ENCODE measurements around the gene C2.

The C2 gene

DNA sequence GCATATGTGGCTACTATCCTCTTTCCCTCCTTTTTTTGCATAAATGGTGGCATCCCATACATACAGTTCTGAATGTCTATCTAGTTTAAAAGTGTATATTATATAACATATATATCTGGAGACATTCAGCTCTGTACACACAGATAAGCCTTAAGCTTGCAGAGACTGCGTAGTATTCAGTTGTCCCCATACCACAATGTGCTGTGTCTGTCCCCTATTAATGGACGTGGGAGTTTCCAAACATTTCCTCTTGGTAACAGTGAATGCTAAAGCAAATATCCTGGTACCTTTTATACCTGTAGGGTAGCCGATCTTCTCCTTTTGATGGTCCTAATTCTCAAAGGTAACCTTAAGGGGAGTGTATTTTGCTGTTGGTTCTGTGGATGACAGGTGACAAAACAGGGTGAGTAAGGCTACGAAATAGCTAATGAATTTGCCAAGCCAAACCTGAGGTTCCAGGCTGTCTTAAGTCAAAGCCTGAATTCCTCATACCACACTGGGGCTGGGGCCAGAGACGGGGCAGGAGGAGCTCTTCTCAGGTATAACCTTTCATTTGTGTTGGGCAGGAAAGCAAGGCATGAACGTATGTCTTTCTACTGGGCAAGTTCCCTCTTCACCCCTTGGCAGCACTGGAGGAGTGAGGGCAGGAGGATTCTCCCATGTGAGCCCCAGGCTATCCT is 7.8 kb upstream of the C2 start:
- Histone ChIP-seq H3K79me2 (no peaks in the 10 kb centered on the region), H3K36me3 (ENCODE audit: control insufficient read depth, insufficient read depth, low read length) (no peaks in the 10 kb centered on the region), H3K4me3 (ENCODE audit: low read depth, low read length) (no peak overlapping the region), H3K4me2 (ENCODE audit: low read length) (no peak overlapping the region), H3K27me3 (ENCODE audit: control insufficient read depth, insufficient read depth, low read length) (no peaks in the 10 kb centered on the region), H3K9me3 (ENCODE audit: control insufficient read depth, low read length) (no peaks in the 10 kb centered on the region), H3K27ac (no peak overlapping the region), H3K4me1 (no peaks in the 10 kb centered on the region), H3K9ac (no peak overlapping the region), H2AFZ (no peak overlapping the region)
- TF ChIP-seq, protein P1, sequence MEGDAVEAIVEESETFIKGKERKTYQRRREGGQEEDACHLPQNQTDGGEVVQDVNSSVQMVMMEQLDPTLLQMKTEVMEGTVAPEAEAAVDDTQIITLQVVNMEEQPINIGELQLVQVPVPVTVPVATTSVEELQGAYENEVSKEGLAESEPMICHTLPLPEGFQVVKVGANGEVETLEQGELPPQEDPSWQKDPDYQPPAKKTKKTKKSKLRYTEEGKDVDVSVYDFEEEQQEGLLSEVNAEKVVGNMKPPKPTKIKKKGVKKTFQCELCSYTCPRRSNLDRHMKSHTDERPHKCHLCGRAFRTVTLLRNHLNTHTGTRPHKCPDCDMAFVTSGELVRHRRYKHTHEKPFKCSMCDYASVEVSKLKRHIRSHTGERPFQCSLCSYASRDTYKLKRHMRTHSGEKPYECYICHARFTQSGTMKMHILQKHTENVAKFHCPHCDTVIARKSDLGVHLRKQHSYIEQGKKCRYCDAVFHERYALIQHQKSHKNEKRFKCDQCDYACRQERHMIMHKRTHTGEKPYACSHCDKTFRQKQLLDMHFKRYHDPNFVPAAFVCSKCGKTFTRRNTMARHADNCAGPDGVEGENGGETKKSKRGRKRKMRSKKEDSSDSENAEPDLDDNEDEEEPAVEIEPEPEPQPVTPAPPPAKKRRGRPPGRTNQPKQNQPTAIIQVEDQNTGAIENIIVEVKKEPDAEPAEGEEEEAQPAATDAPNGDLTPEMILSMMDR (IDR thresholded peaks at IDR 0.05), result no peak

DNA sequence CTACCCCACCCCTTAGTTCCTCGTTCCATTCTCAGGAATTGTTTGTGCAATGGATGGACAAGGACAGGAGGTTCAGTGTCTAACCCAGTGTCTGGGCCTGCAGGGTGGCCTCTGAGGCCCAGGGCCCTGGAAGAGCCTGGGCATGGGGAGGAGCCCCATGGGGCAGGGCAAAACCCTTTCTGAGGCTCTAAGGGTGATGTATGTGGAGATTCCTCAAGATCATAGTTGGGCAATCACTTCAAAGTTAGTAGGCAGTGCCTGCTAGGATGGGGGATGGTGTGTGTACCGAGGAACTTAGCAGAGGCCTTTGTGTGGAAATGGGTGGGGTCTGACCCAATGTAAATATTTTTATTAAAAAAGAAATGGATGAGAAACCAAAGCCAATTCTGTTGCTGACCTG is 6.7 kb upstream of the C2 start:
- no peaks in the 10 kb centered on the region for H3K36me3 ChIP-seq (ENCODE audit: control insufficient read depth, insufficient read depth, low read length)
- no peak overlapping the region for H2AFZ ChIP-seq
- H3K27me3 ChIP-seq (ENCODE audit: control insufficient read depth, insufficient read depth, low read length), result no peaks in the 10 kb centered on the region
- no peaks in the 10 kb centered on the region for H3K4me1 ChIP-seq
- H3K27ac ChIP-seq, result no peak overlapping the region
- H3K4me3 ChIP-seq (ENCODE audit: low read depth, low read length), result no peak overlapping the region
- no peaks in the 10 kb centered on the region for H3K79me2 ChIP-seq
- no peak overlapping the region for H3K4me2 ChIP-seq (ENCODE audit: low read length)
- H3K9ac ChIP-seq, result no peak overlapping the region
- H3K9me3 ChIP-seq (ENCODE audit: control insufficient read depth, low read length), result no peaks in the 10 kb centered on the region
- TF ChIP-seq, protein P1 (IDR thresholded peaks at IDR 0.05), result no peak

DNA sequence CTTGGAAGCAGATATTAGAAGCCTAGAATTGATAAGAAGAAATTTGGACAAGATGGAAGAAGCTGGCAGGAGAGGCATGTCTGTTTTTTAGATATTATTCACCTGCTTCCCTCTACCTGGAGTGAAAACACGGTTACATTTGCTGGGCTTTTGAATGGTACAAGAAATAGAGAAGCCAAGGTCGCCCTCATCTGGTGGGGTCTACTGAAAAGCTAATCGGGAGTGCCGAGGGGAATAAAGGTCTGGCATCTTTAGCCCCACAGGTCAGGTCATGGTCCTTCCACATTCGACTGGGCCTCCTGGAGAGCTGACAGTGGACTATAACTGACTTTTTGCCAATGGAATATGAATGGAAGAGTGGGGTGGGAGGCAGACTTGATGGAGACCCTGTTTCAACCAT is 4.6 kb upstream of the C2 start:
- no peak overlapping the region for H3K9ac ChIP-seq
- no peaks in the 10 kb centered on the region for H3K36me3 ChIP-seq (ENCODE audit: control insufficient read depth, insufficient read depth, low read length)
- H3K27ac ChIP-seq, result no peak overlapping the region
- no peak overlapping the region for H3K4me2 ChIP-seq (ENCODE audit: low read length)
- H3K79me2 ChIP-seq, result no peaks in the 10 kb centered on the region
- no peaks in the 10 kb centered on the region for H3K4me1 ChIP-seq
- no peaks in the 10 kb centered on the region for H3K27me3 ChIP-seq (ENCODE audit: control insufficient read depth, insufficient read depth, low read length)
- no peak overlapping the region for H3K4me3 ChIP-seq (ENCODE audit: low read depth, low read length)
- peak overlapping the region; percentile 59 for H2AFZ ChIP-seq
- no peaks in the 10 kb centered on the region for H3K9me3 ChIP-seq (ENCODE audit: control insufficient read depth, low read length)
- TF ChIP-seq, protein P1 (IDR thresholded peaks at IDR 0.05), result peak; percentile 19

DNA sequence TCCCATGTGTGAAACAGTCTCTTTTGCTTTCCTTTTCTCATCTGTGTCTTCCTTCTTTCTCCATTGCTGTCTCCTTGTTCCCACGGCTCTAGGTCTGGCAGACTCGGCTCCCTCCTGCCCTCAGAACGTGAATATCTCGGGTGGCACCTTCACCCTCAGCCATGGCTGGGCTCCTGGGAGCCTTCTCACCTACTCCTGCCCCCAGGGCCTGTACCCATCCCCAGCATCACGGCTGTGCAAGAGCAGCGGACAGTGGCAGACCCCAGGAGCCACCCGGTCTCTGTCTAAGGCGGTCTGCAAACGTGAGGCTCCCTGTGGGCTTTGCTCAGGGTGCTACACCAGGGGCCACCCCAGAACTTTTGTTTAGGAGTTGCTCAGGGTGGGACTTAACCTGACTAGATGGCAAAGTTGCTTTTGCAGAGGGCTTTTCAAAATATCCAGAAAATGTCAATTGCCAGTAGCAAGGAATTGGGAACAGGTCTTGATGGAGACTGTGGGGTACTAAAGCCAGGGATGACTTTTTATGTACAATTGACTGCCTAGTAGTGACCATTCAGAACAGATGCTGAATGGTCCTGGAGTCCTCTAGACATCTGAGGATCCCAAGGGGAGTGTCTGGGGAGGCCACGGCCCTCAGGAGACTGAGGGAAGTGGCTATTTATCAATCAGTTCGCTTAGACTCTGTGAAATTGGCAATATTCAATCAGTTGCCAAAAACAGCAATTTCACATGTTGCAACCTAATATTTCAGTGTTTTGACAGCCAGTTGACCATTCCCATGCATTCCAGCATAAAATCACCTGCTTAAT is 550 bp downstream of the C2 start:
- H3K4me3 ChIP-seq (ENCODE audit: low read depth, low read length), result no peak overlapping the region
- no peak overlapping the region for H3K9ac ChIP-seq
- no peaks in the 10 kb centered on the region for H3K4me1 ChIP-seq
- no peaks in the 10 kb centered on the region for H3K36me3 ChIP-seq (ENCODE audit: control insufficient read depth, insufficient read depth, low read length)
- no peaks in the 10 kb centered on the region for H3K9me3 ChIP-seq (ENCODE audit: control insufficient read depth, low read length)
- no peak overlapping the region for H3K27ac ChIP-seq
- H3K4me2 ChIP-seq (ENCODE audit: low read length), result no peak overlapping the region
- peak overlapping the region; percentile 50 for H2AFZ ChIP-seq
- TF ChIP-seq, protein P1 (IDR thresholded peaks at IDR 0.05), result no peak
- H3K79me2 ChIP-seq, result no peaks in the 10 kb centered on the region
- no peaks in the 10 kb centered on the region for H3K27me3 ChIP-seq (ENCODE audit: control insufficient read depth, insufficient read depth, low read length)

DNA sequence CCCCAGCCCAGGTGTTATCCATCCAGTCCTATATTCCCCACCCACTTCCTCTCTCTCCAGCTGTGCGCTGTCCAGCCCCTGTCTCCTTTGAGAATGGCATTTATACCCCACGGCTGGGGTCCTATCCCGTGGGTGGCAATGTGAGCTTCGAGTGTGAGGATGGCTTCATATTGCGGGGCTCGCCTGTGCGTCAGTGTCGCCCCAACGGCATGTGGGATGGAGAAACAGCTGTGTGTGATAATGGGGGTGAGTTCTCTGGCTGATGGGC is 1.1 kb downstream of the C2 start:
- no peaks in the 10 kb centered on the region for H3K9me3 ChIP-seq (ENCODE audit: control insufficient read depth, low read length)
- no peaks in the 10 kb centered on the region for H3K4me1 ChIP-seq
- no peaks in the 10 kb centered on the region for H3K36me3 ChIP-seq (ENCODE audit: control insufficient read depth, insufficient read depth, low read length)
- H3K27me3 ChIP-seq (ENCODE audit: control insufficient read depth, insufficient read depth, low read length), result no peaks in the 10 kb centered on the region
- H3K27ac ChIP-seq, result no peak overlapping the region
- H3K4me3 ChIP-seq (ENCODE audit: low read depth, low read length), result no peak overlapping the region
- no peaks in the 10 kb centered on the region for H3K79me2 ChIP-seq
- no peak overlapping the region for H3K4me2 ChIP-seq (ENCODE audit: low read length)
- H3K9ac ChIP-seq, result no peak overlapping the region
- TF ChIP-seq, protein P1 (IDR thresholded peaks at IDR 0.05), result no peak
- no peak overlapping the region for H2AFZ ChIP-seq

All from parathyroid adenoma (tissue), 2 donors.